SK-N-SH (cell line): Measurements from ENCODE around the gene TMEM213. TPM values are rescaled to one million over a fixed set of nuclear protein-coding genes. Genes with fewer than 3 reads are reported as not detected.
A peak's percentile ranks its signal among the peaks of the same experiment; 100 is the strongest.

Experiments used
- CTCF ChIA-PET: fragments of 300-600, 350-600 bp; formaldehyde crosslinking; extraction: SDS; loops from one replicate; lab custom pipeline; 2021; lab: Yijun Ruan, JAX
- POLR2A ChIA-PET: fragments of 350-600 bp; sonication (Branson Sonifier 250); formaldehyde crosslinking; extraction: SDS; loops from one replicate; lab custom pipeline; 2020; ENCODE audit warnings: antibody characterized with exemption, inconsistent platforms; lab: Yijun Ruan, JAX
- DNase-seq: peaks from one replicate; pipeline ENCODE4 v3.0.0; 2012
- H2AFZ ChIP-seq: fragments of 200-600 bp; sonication (generic); 2 replicates; pipeline ENCODE4 v1.8.1; 2016; ENCODE audit warnings: antibody characterized with exemption, mild to moderate bottlenecking, low read depth
- H3F3A ChIP-seq: fragments of 200-600 bp; sonication (generic); replicated peaks from 2 replicates; pipeline ENCODE3; 2016; ENCODE audit warnings: antibody characterized with exemption, mild to moderate bottlenecking; ENCODE audit not compliant: insufficient read depth
- H3K27ac ChIP-seq, 2 experiments: fragments of 200-500 bp in 1 of 2; fragments of 200-600 bp in 1 of 2; sonication (Bioruptor generic) in 1 of 2; sonication (generic), shearing (Covaris generic) in 1 of 2; 2 replicates each; pipeline versions ENCODE4 v1.5.1 to v1.6.1; 2014 to 2016; ENCODE audit warnings: low read depth in 2 of 2, inconsistent platforms in 1 of 2, low read length in 1 of 2, mild to moderate bottlenecking in 1 of 2, mixed read lengths in 1 of 2
- H3K27me3 ChIP-seq: fragments of 200-600 bp; sonication (generic), shearing (Covaris generic); 2 replicates; pipeline ENCODE4 v1.6.1; 2016; ENCODE audit warnings: mixed run types; ENCODE audit not compliant: insufficient read depth
- H3K36me3 ChIP-seq, 2 experiments: fragments of 200-500 bp in 1 of 2; fragments of 200-600 bp in 1 of 2; sonication (Bioruptor generic) in 1 of 2; sonication (generic) in 1 of 2; replicated peaks in 1 of 2; 2 replicates each; pipeline versions ENCODE3 to v1.5.1; 2014 to 2016; ENCODE audit warnings: low read length in 1 of 2, mild to moderate bottlenecking in 1 of 2; ENCODE audit not compliant: insufficient read depth in 2 of 2, control insufficient read depth in 1 of 2
- H3K4me1 ChIP-seq, 2 experiments: fragments of 200-500 bp in 1 of 2; fragments of 200-600 bp in 1 of 2; sonication (Bioruptor generic) in 1 of 2; sonication (generic), shearing (Covaris generic) in 1 of 2; 2 replicates each; pipeline versions ENCODE4 v1.5.1 to v1.6.1; 2014 to 2016; ENCODE audit warnings: low read depth in 1 of 2, low read length in 1 of 2, mixed run types in 1 of 2; ENCODE audit not compliant: insufficient read depth in 2 of 2, control insufficient read depth in 1 of 2
- H3K4me2 ChIP-seq: fragments of 200-600 bp; sonication (generic), shearing (Covaris generic); 2 replicates; pipeline ENCODE4 v1.6.1; 2017; ENCODE audit warnings: mixed run types
- H3K4me3 ChIP-seq, 2 experiments: fragments of 200-500 bp in 1 of 2; fragments of 200-600 bp in 1 of 2; sonication (Bioruptor generic) in 1 of 2; sonication (generic), shearing (Covaris generic) in 1 of 2; 2 replicates each; pipeline versions ENCODE4 v1.5.1 to v1.8.1; 2014 to 2016; ENCODE audit warnings: low read depth in 2 of 2, inconsistent platforms in 1 of 2, low read length in 1 of 2, mild to moderate bottlenecking in 1 of 2, mixed read lengths in 1 of 2, moderate library complexity in 1 of 2
- H3K79me2 ChIP-seq: fragments of 200-600 bp; sonication (generic); 2 replicates; pipeline ENCODE4 v1.8.1; 2017; ENCODE audit warnings: mild to moderate bottlenecking; ENCODE audit not compliant: insufficient read depth
- H3K9ac ChIP-seq: fragments of 200-600 bp; sonication (generic); 2 replicates; pipeline ENCODE4 v1.6.1; 2017; ENCODE audit warnings: mixed run types
- H3K9me2 ChIP-seq: fragments of 200-600 bp; sonication (generic); 2 replicates; pipeline ENCODE4 v1.6.1; 2017; ENCODE audit warnings: mixed run types
- H3K9me3 ChIP-seq: fragments of 200-600 bp; sonication (generic); 2 replicates; pipeline ENCODE4 v1.6.1; 2017; ENCODE audit warnings: mixed run types, mild to moderate bottlenecking, moderate library complexity
- H4K20me1 ChIP-seq: fragments of 200-600 bp; sonication (generic); 2 replicates; pipeline ENCODE4 v1.6.1; 2017; ENCODE audit warnings: mild to moderate bottlenecking, mixed run types; ENCODE audit not compliant: insufficient read depth
- CHD2 ChIP-seq: fragments of 150-350 bp; IDR thresholded peaks from 2 replicates; pipeline ENCODE4 v1.6.1; 2018; ENCODE audit warnings: low read length; ENCODE audit not compliant: partially characterized antibody
- CTCF ChIP-seq: fragments of 200-600 bp; sonication (generic); IDR thresholded peaks from 2 replicates; pipeline ENCODE4 v1.6.1; 2017; ENCODE audit warnings: antibody characterized with exemption, mild to moderate bottlenecking, moderate library complexity
- ELF1 ChIP-seq: IDR thresholded peaks from 2 replicates; pipeline ENCODE4 v1.4.0; 2012
- EP300 ChIP-seq, 2 experiments: IDR thresholded peaks; 2 replicates each; pipeline versions ENCODE4 v1.4.0 to v1.6.1; 2012; ENCODE audit warnings: borderline replicate concordance in 1 of 2, low read depth in 1 of 2, low read length in 1 of 2
- EZH2phosphoT487 ChIP-seq: fragments of 200-600 bp; sonication (generic); IDR thresholded peaks from 2 replicates; pipeline ENCODE4 v1.6.1; 2017; ENCODE audit warnings: low read depth, mixed run types, mild to moderate bottlenecking, antibody characterized with exemption, moderate library complexity, borderline replicate concordance
- FOXJ3 ChIP-seq: sonication (generic); formaldehyde crosslinking; IDR thresholded peaks from 2 replicates; pipeline ENCODE4 v1.5.1; 2020; ENCODE audit warnings: mild to moderate bottlenecking, missing genetic modification reagents
- GABPA ChIP-seq: IDR thresholded peaks from 2 replicates; pipeline ENCODE4 v1.4.0; 2012; ENCODE audit warnings: low read depth, mild to moderate bottlenecking
- MAX ChIP-seq: IDR thresholded peaks from 2 replicates; pipeline ENCODE4 v1.4.0; 2012; ENCODE audit warnings: low read depth
- MEF2A ChIP-seq: IDR thresholded peaks from 2 replicates; pipeline ENCODE4 v1.4.0; 2012; ENCODE audit warnings: low read depth, borderline replicate concordance
- MXI1 ChIP-seq: IDR thresholded peaks from 2 replicates; pipeline ENCODE4 v1.6.1; 2012; ENCODE audit warnings: mild to moderate bottlenecking, low read depth, low read length, improper control_type of control experiment
- NRF1 ChIP-seq: IDR thresholded peaks from 2 replicates; pipeline ENCODE4 v1.6.1; 2012; ENCODE audit warnings: low read depth, mild to moderate bottlenecking, low read length
- POLR2AphosphoS5 ChIP-seq: IDR thresholded peaks from 2 replicates; pipeline ENCODE4 v1.6.1; 2012; ENCODE audit warnings: low read depth, low read length
- RAD21 ChIP-seq: IDR thresholded peaks from 2 replicates; pipeline ENCODE4 v1.6.1; 2012; ENCODE audit warnings: mild to moderate bottlenecking, low read length
- SMC3 ChIP-seq: IDR thresholded peaks from 2 replicates; pipeline ENCODE4 v1.6.1; 2012; ENCODE audit warnings: low read depth, low read length, improper control_type of control experiment
- TAF1 ChIP-seq: IDR thresholded peaks from 2 replicates; pipeline ENCODE4 v1.6.1; 2012; ENCODE audit warnings: low read depth, mild to moderate bottlenecking, low read length, moderate library complexity, borderline replicate concordance
- TCF12 ChIP-seq: IDR thresholded peaks from 2 replicates; pipeline ENCODE4 v1.4.0; 2012
- TEAD4 ChIP-seq: IDR thresholded peaks from 2 replicates; pipeline ENCODE4 v1.4.0; 2012; ENCODE audit warnings: mild to moderate bottlenecking, borderline replicate concordance; ENCODE audit not compliant: insufficient read depth
- USF1 ChIP-seq: IDR thresholded peaks from 2 replicates; pipeline ENCODE4 v1.4.0; 2012; ENCODE audit warnings: low read depth, borderline replicate concordance
- ZBTB33 ChIP-seq: IDR thresholded peaks from 2 replicates; pipeline ENCODE4 v1.4.0; 2012; ENCODE audit warnings: low read depth, borderline replicate concordance
- WGBS: methylation state at CpG from one replicate; pipeline ENCODE4 v1.1.6; 2017; ENCODE audit warnings: low lambda C conversion rate; 5-methylcytosine and 5-hydroxymethylcytosine counted together
- polyA plus RNA-seq, 3 experiments: library from polyadenylated mRNA; depleted of rRNA; stranded (reverse); fragments of >200 nt; gene quantifications; 2 replicates each; pipeline ENCODE4 v1.2.3, GENCODE V29; 2012

Gene TMEM213
- polyA plus RNA-seq, 1 of the 3 experiments (the other 2 are of a cell fraction) = not detected

- peaks cover 28% of the 10 kb centered on the region for H3F3A ChIP-seq
- H3K27ac ChIP-seq = peak overlapping the region in 1 of 2 experiments; percentile 63; a peak in 2 of 4 replicates
- TF ChIP-seq MEF2A (no peak), FOXJ3 (CRISPR knock-in tag) (no peak), TAF1 (no peak), MAX (no peak), RAD21 (no peak), ELF1 (no peak), TEAD4 (no peak), GABPA (no peak), EZH2phosphoT487 (no peak), EP300 (IDR thresholded peaks at IDR 0.05; ENCODE audit: borderline replicate concordance in 1 of 2, low read depth in 1 of 2, low read length in 1 of 2) (no peak), SMC3 (no peak), ZBTB33 (no peak), CTCF (no peak), POLR2AphosphoS5 (no peak), TCF12 (no peak)
- no peak overlapping the region for H3K9ac ChIP-seq
- H3K27me3 ChIP-seq = no peaks in the 10 kb centered on the region
- H4K20me1 ChIP-seq = 0 out of 2 replicates have a peak, but pooled peaks cover 6% of the 10 kb centered on the region
- H3K79me2 ChIP-seq = no peaks in the 10 kb centered on the region
- H3K4me1 ChIP-seq = peaks cover 0 to 15% of the 10 kb centered on the region in 2 experiments; a peak in 2 of 4 replicates
- ChIA-PET CTCF (interaction anchor here (1.0 to 3.5 kb wide), 2 partner anchors 10 to 198 kb away, joined by 4 to 34 read pairs; no protein-coding TSS in a partner anchor), POLR2A (no interaction called here)
- DNase-seq = no peak
- WGBS = 89% methylated on average over 4 of the region's 4 CpGs
- no peaks in the 10 kb centered on the region for H3K9me3 ChIP-seq
- H3K4me2 ChIP-seq = no peak overlapping the region
- no peak overlapping the region for H3K4me3 ChIP-seq
- H3K36me3 ChIP-seq = peaks cover 15 to 29% of the 10 kb centered on the region in 2 experiments
- no peak overlapping the region for H2AFZ ChIP-seq
- no peaks in the 10 kb centered on the region for H3K9me2 ChIP-seq
Observed at GRCh38 chr7:138876326-138876725, 78.5 kb downstream of the TMEM213 start.

- Histone ChIP-seq H3K36me3 (peaks cover 7 to 32% of the 10 kb centered on the region in 2 experiments), H3K9me2 (no peaks in the 10 kb centered on the region), H3K4me2 (no peak overlapping the region), H3K4me1 (peaks cover 0 to 17% of the 10 kb centered on the region in 2 experiments; a peak in 2 of 4 replicates), H3K9ac (no peak overlapping the region), H3K4me3 (no peak overlapping the region), H3K27me3 (no peaks in the 10 kb centered on the region), H3K9me3 (no peaks in the 10 kb centered on the region), H4K20me1 (0 out of 2 replicates have a peak, but pooled peaks cover 6% of the 10 kb centered on the region), H3K27ac (no peak overlapping the region), H2AFZ (no peak overlapping the region), H3K79me2 (no peaks in the 10 kb centered on the region), H3F3A (peaks cover 28% of the 10 kb centered on the region)
- ChIA-PET CTCF (interaction anchor here (1.0 to 3.5 kb wide), 4 partner anchors 8 to 139 kb away, joined by 3 to 34 read pairs (median 4); no protein-coding TSS in a partner anchor), POLR2A (no interaction called here)
- 95% methylated on average over 7 of the region's 7 CpGs for WGBS
- DNase-seq = no peak
- TF ChIP-seq TEAD4 (no peak), CHD2 (no peak), GABPA (no peak), NRF1 (no peak), EZH2phosphoT487 (no peak), SMC3 (no peak), MXI1 (no peak), ZBTB33 (no peak), POLR2AphosphoS5 (no peak), USF1 (no peak)
Observed at GRCh38 chr7:138878051-138878450, 80.3 kb downstream of the TMEM213 start.
